ENCODE measurements around the gene OBSCN. TPM values are rescaled to one million over a fixed set of nuclear protein-coding genes. Genes with fewer than 3 reads are reported as not detected.

OBSCN gene
- total and polyA plus RNA-seq, 10 of the 15 experiments (the other 5 are each of a cell fraction or from before 2014, with no cell fraction given): 0.01 to 0.36 (median 0.08) TPM; not detected in 2

- TF ChIP-seq PAX5 (IDR thresholded peaks at IDR 0.05; ENCODE audit: borderline replicate concordance, low read depth, low read length): no peak
- TF ChIP-seq ATF3 (IDR thresholded peaks at IDR 0.05; ENCODE audit: borderline replicate concordance, extremely low read depth, low read depth, low read length): no peak
- TF ChIP-seq POU2F2 (IDR thresholded peaks at IDR 0.05; ENCODE audit: borderline replicate concordance, low read depth, low read length): no peak
These were observed 200.4 kb downstream of the OBSCN start (continued) for GRCh38 chr1:228408041-228408868.

GRCh38 chr1:228408869-228409805 lies 201.3 kb downstream of the OBSCN start:
- no peak overlapping the region for H2AFZ ChIP-seq (ENCODE audit: control insufficient read depth, low read depth, low read length)
- 95% methylated on average over 19 of the region's 19 CpGs for WGBS (ENCODE audit: insufficient coverage, insufficient replicate concordance, low lambda C conversion rate, missing lambda C conversion rate)
- CTCF ChIA-PET: no interaction called here
- no peak overlapping the region for H3K4me3 ChIP-seq
- RAD21 ChIA-PET (ENCODE audit: unreplicated experiment): no interaction called here
- intact Hi-C loops (cut with micrococcal nuclease; ENCODE audit: unreplicated experiment): loop anchor here (5.0 kb wide), 1 partner anchor 622 kb away; no protein-coding TSS in a partner anchor
- no peak for FAIRE-seq
- H3K4me1 ChIP-seq (ENCODE audit: control insufficient read depth, insufficient read depth, low read length): peaks cover 4% of the 10 kb centered on the region; the same call in 1 of the 2 replicates
- no TSS peak for BruUV-seq (replicated peaks)
- SMC1A ChIA-PET (ENCODE audit: uncharacterized antibody, unreplicated experiment): no interaction called here
- H3K79me2 ChIP-seq (ENCODE audit: control insufficient read depth, insufficient read depth, low read length): peaks cover 30% of the 10 kb centered on the region
- DNase-seq (ENCODE audit: low read depth, low spot score): no peak
- H3K27me3 ChIP-seq (replicated peaks in 1 of 2; ENCODE audit: control insufficient read depth in 2 of 2, insufficient read depth in 2 of 2, low read length in 1 of 2): no peaks in the 10 kb centered on the region
- no peak overlapping the region for H3K27ac ChIP-seq (ENCODE audit: control insufficient read depth, insufficient read depth)
- H3K9ac ChIP-seq (ENCODE audit: control insufficient read depth, insufficient read depth, low read length): no peak overlapping the region
- in situ Hi-C loops (cut with MboI): no loop called here
- H4K20me1 ChIP-seq (ENCODE audit: control insufficient read depth, insufficient read depth): no peaks in the 10 kb centered on the region
- POLR2A ChIA-PET: no interaction called here
- H3K4me2 ChIP-seq (ENCODE audit: control insufficient read depth, insufficient read depth): no peak overlapping the region
- H3K9me3 ChIP-seq (replicated peaks; ENCODE audit: control insufficient read depth, insufficient read depth, low read length): no peaks in the 10 kb centered on the region
- ATAC-seq: no peak
- no peaks in the 10 kb centered on the region for H3K36me3 ChIP-seq (ENCODE audit: control insufficient read depth in 2 of 2, insufficient read depth in 2 of 2, low read length in 1 of 2)
- TF ChIP-seq SIX5 (IDR thresholded peaks at IDR 0.05; ENCODE audit: low read depth, low read length, severe bottlenecking): no peak
- no peak for TF ChIP-seq RELB (IDR thresholded peaks at IDR 0.05; ENCODE audit: low read depth)
- TF ChIP-seq SRF (IDR thresholded peaks at IDR 0.05; ENCODE audit: low read depth in 2 of 2, low read length in 2 of 2): no peak
- no peak for TF ChIP-seq PBX3 (IDR thresholded peaks at IDR 0.05; ENCODE audit: insufficient replicate concordance, low read depth, low read length)
- no peak for TF ChIP-seq ETV6 (conservative IDR thresholded peaks at IDR 0.05 in 1 of 2, IDR thresholded peaks at IDR 0.05 in 1 of 2; ENCODE audit: borderline replicate concordance in 1 of 2, low read depth in 1 of 2)
- TF ChIP-seq MTA3 (IDR thresholded peaks at IDR 0.05; ENCODE audit: borderline replicate concordance, low read length): no peak
- no peak for TF ChIP-seq MXI1 (IDR thresholded peaks at IDR 0.05; ENCODE audit: low read depth, low read length)
- no peak for TF ChIP-seq BMI1 (IDR thresholded peaks at IDR 0.05; ENCODE audit: borderline replicate concordance)
- no peak for TF ChIP-seq TCF7 (IDR thresholded peaks at IDR 0.05; ENCODE audit: borderline replicate concordance)
- no peak for TF ChIP-seq BACH1 (IDR thresholded peaks at IDR 0.05; ENCODE audit: borderline replicate concordance)
- TF ChIP-seq USF2 (IDR thresholded peaks at IDR 0.05; ENCODE audit: borderline replicate concordance, low read depth, low read length): no peak
- no peak for TF ChIP-seq EP300 (IDR thresholded peaks at IDR 0.05; ENCODE audit: borderline replicate concordance in 1 of 2, control insufficient read depth in 1 of 2, low read depth in 2 of 2, low read length in 2 of 2)
